ENCODE results near the gene CDH18. TPM values are rescaled to one million over a fixed set of nuclear protein-coding genes. Genes with fewer than 3 reads are reported as not detected.

CDH18 gene
- total RNA-seq, 2 experiments from 2014 or later: not detected

DNA sequence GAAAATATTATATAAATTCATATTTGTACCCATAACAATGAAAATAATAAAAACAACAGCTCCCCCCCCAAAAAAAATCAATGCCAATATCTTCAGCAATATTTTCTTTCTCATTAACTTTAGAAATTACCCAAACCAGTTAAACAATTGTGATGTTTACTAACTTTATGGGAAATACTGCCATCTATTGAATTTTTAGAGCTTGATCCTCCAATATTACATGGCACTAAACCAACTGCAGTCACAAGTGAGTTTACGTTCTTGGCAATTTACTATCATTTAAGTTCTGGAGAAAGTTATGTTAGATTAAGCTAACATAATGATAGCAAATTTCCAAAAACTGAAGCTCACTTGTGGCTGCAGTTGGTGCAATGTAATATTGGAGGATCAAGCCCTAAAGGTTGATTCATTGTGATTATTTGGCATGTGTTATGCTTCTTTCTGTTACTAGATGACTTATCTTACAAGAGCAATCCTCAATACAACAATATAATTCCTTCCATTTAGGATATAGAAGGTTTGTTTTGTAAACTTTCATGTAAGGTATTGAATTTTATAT is 379.5 kb downstream of the CDH18 start:
- Histone ChIP-seq H3K4me1 (ENCODE audit: insufficient read depth, low read length, poor library complexity, severe bottlenecking) (no peaks in the 10 kb centered on the region), H3K9me3 (ENCODE audit: low read length) (no peaks in the 10 kb centered on the region), H3K27ac (ENCODE audit: low read depth, low read length, poor library complexity, severe bottlenecking) (no peak overlapping the region), H4K20me1 (ENCODE audit: insufficient read depth, low read length) (no peaks in the 10 kb centered on the region), H3K36me3 (ENCODE audit: insufficient read depth, low read length) (no peaks in the 10 kb centered on the region), H3K9me2 (ENCODE audit: insufficient read depth, low read length) (no peaks in the 10 kb centered on the region), H3K4me2 (ENCODE audit: low read length) (no peak overlapping the region), H3K79me2 (ENCODE audit: insufficient read depth, low read depth, low read length) (no peaks in the 10 kb centered on the region), H2AFZ (ENCODE audit: low read length) (no peak overlapping the region), H3K4me3 (ENCODE audit: low read depth, low read length, poor library complexity, severe bottlenecking) (no peak overlapping the region)
- no TSS peak for BruUV-seq (replicated peaks)
- POLR2A ChIA-PET: interaction anchor here (0.6 to 1.0 kb wide), 3 partner anchors 21 to 572 kb away, joined by 3 to 5 read pairs (median 4); no protein-coding TSS in a partner anchor
- intact Hi-C loops (cut with micrococcal nuclease; ENCODE audit: unreplicated experiment): loop anchor here (2.0 to 5.0 kb wide), 3 partner anchors 336 to 1142 kb away; no protein-coding TSS in a partner anchor
- no peak for TF ChIP-seq EZH2phosphoT487 (IDR thresholded peaks at IDR 0.05; ENCODE audit: borderline replicate concordance, low read depth, low read length)
- TF ChIP-seq, protein P1, sequence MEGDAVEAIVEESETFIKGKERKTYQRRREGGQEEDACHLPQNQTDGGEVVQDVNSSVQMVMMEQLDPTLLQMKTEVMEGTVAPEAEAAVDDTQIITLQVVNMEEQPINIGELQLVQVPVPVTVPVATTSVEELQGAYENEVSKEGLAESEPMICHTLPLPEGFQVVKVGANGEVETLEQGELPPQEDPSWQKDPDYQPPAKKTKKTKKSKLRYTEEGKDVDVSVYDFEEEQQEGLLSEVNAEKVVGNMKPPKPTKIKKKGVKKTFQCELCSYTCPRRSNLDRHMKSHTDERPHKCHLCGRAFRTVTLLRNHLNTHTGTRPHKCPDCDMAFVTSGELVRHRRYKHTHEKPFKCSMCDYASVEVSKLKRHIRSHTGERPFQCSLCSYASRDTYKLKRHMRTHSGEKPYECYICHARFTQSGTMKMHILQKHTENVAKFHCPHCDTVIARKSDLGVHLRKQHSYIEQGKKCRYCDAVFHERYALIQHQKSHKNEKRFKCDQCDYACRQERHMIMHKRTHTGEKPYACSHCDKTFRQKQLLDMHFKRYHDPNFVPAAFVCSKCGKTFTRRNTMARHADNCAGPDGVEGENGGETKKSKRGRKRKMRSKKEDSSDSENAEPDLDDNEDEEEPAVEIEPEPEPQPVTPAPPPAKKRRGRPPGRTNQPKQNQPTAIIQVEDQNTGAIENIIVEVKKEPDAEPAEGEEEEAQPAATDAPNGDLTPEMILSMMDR (conservative IDR thresholded peaks at IDR 0.05; ENCODE audit: low read length): peak; percentile 77
- CTCF ChIA-PET (ENCODE audit: unreplicated experiment): interaction anchor here (0.6 to 0.8 kb wide), 2 partner anchors 906 to 1142 kb away, joined by 3 read pairs; no protein-coding TSS in a partner anchor
- peak; percentile 29 for DNase-seq (ENCODE audit: low spot score)

DNA sequence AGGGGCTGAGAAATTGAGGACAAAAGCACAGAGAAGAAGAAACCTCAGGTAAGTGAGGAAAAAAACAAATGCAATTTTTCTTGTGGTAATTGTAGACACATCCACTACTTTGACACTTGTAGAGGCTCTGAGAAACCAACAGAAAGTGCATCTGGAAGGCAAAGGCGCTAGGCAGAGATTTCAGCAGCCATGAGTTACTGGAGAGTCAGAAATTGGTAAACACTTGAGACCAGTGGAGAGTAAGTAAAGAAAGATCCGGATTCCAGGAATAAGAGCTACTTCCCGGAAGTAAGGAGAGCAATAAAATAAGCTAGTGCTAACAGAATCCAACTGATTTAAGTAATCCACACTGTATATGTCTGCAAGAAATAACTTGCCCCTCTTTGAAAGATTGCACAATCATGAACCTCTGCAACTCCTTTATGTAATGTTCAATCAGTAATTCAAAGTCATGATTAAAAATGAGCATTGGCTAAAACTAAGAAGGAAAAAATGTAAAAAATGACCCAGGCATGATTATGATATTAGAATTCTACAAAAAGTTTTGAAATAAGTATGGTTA is 382.1 kb downstream of the CDH18 start:
- H3K36me3 ChIP-seq (ENCODE audit: insufficient read depth, low read length): no peaks in the 10 kb centered on the region
- H3K9me3 ChIP-seq (ENCODE audit: low read length): 0 out of 2 replicates have a peak, but pooled peaks cover 6% of the 10 kb centered on the region
- intact Hi-C loops (cut with micrococcal nuclease; ENCODE audit: unreplicated experiment): loop anchor here (5.0 kb wide), 1 partner anchor 334 kb away; no protein-coding TSS in a partner anchor
- 0 out of 2 replicates have a peak overlapping the region, but pooled peaks have one; percentile 39 for H2AFZ ChIP-seq (ENCODE audit: low read length)
- H4K20me1 ChIP-seq (ENCODE audit: insufficient read depth, low read length): no peaks in the 10 kb centered on the region
- no TSS peak for BruUV-seq (replicated peaks)
- ChIA-PET CTCF (ENCODE audit: unreplicated experiment) (no interaction called here), POLR2A (interaction anchor here (0.6 to 1.0 kb wide), 6 partner anchors 9 to 1156 kb away, joined by 3 to 6 read pairs (median 4); no protein-coding TSS in a partner anchor)
- TF ChIP-seq, protein P1 (conservative IDR thresholded peaks at IDR 0.05; ENCODE audit: low read length): no peak
- TF ChIP-seq EZH2phosphoT487 (IDR thresholded peaks at IDR 0.05; ENCODE audit: borderline replicate concordance, low read depth, low read length): no peak
- no peak overlapping the region for H3K27ac ChIP-seq (ENCODE audit: low read depth, low read length, poor library complexity, severe bottlenecking)
- DNase-seq (ENCODE audit: low spot score): no peak
- H3K4me1 ChIP-seq (ENCODE audit: insufficient read depth, low read length, poor library complexity, severe bottlenecking): no peaks in the 10 kb centered on the region
- no peaks in the 10 kb centered on the region for H3K9me2 ChIP-seq (ENCODE audit: insufficient read depth, low read length)
- H3K4me3 ChIP-seq (ENCODE audit: low read depth, low read length, poor library complexity, severe bottlenecking): no peak overlapping the region
- H3K79me2 ChIP-seq (ENCODE audit: insufficient read depth, low read depth, low read length): no peaks in the 10 kb centered on the region
- H3K4me2 ChIP-seq (ENCODE audit: low read length): no peak overlapping the region

GRCh38 chr5:19584131-19584530 is 403.9 kb downstream of the CDH18 start:
- H3K4me2 ChIP-seq (ENCODE audit: low read length): no peak overlapping the region
- no TSS peak for BruUV-seq (replicated peaks)
- H3K4me1 ChIP-seq (ENCODE audit: insufficient read depth, low read length, poor library complexity, severe bottlenecking): no peaks in the 10 kb centered on the region
- H3K27ac ChIP-seq (ENCODE audit: low read depth, low read length, poor library complexity, severe bottlenecking): no peak overlapping the region
- peak overlapping the region; percentile 37; the same call in 1 of the 2 replicates for H2AFZ ChIP-seq (ENCODE audit: low read length)
- POLR2A ChIA-PET: interaction anchor here (0.6 to 0.9 kb wide), 2 partner anchors 8 to 217 kb away, joined by 3 to 4 read pairs; no protein-coding TSS in a partner anchor
- no peaks in the 10 kb centered on the region for H4K20me1 ChIP-seq (ENCODE audit: insufficient read depth, low read length)
- H3K9me2 ChIP-seq (ENCODE audit: insufficient read depth, low read length): no peaks in the 10 kb centered on the region
- no peaks in the 10 kb centered on the region for H3K36me3 ChIP-seq (ENCODE audit: insufficient read depth, low read length)
- CTCF ChIA-PET (ENCODE audit: unreplicated experiment): no interaction called here
- H3K9me3 ChIP-seq (ENCODE audit: low read length): no peaks in the 10 kb centered on the region
- no peaks in the 10 kb centered on the region for H3K79me2 ChIP-seq (ENCODE audit: insufficient read depth, low read depth, low read length)
- no peak overlapping the region for H3K4me3 ChIP-seq (ENCODE audit: low read depth, low read length, poor library complexity, severe bottlenecking)
- no peak for DNase-seq (ENCODE audit: low spot score)
- TF ChIP-seq EZH2phosphoT487 (IDR thresholded peaks at IDR 0.05; ENCODE audit: borderline replicate concordance, low read depth, low read length): no peak
- TF ChIP-seq, protein P1 (conservative IDR thresholded peaks at IDR 0.05; ENCODE audit: low read length): no peak
- intact Hi-C loops (cut with micrococcal nuclease; ENCODE audit: unreplicated experiment): loop anchor here (10.0 kb wide), 1 partner anchor 309 kb away; no protein-coding TSS in a partner anchor
